Activated CD8-positive, alpha-beta memory T cell treated with anti-CD3 and anti-CD28 coated beads, Interleukin-2, amount 50 U/mL, for 1 hour (primary cell): ENCODE measurements around the gene LAMC2.

Experiments
- DNase-seq: peaks from one replicate; pipeline ENCODE4 v3.0.0-alpha.2; 2020; ENCODE audit errors: extremely low read depth

The LAMC2 gene

GRCh38 chr1:183168308-183168707 is 17.8 kb upstream of the LAMC2 start:
- DNase-seq, result no peak

- no peak for DNase-seq
These were observed 12.2 kb upstream of the LAMC2 start for GRCh38 chr1:183173828-183174227.

- no peak for DNase-seq
These were observed 10.4 kb upstream of the LAMC2 start for GRCh38 chr1:183175631-183176030.

GRCh38 chr1:183178545-183178944 is 7.5 kb upstream of the LAMC2 start:
- no peak for DNase-seq

- no peak for DNase-seq
These were observed 7.0 kb upstream of the LAMC2 start for GRCh38 chr1:183179033-183179432.

GRCh38 chr1:183180218-183180617 is 5.8 kb upstream of the LAMC2 start:
- DNase-seq, result no peak

GRCh38 chr1:183180634-183181056 is 5.4 kb upstream of the LAMC2 start:
- DNase-seq, result no peak

- no peak for DNase-seq
These were observed 777 bp downstream of the LAMC2 start for GRCh38 chr1:183186841-183187240.

- DNase-seq, result no peak
These were observed 2.2 kb downstream of the LAMC2 start for GRCh38 chr1:183188240-183188639.

GRCh38 chr1:183191833-183192232 is 5.8 kb downstream of the LAMC2 start:
- DNase-seq, result no peak

GRCh38 chr1:183193963-183194525 is 8.0 kb downstream of the LAMC2 start:
- DNase-seq, result no peak

GRCh38 chr1:183194527-183195141 is 8.6 kb downstream of the LAMC2 start:
- no peak for DNase-seq

- DNase-seq, result no peak
These were observed 9.1 kb downstream of the LAMC2 start for GRCh38 chr1:183195142-183195574.

GRCh38 chr1:183197762-183198161 is 11.7 kb downstream of the LAMC2 start:
- DNase-seq, result no peak

- DNase-seq, result no peak
These were observed 12.4 kb downstream of the LAMC2 start for GRCh38 chr1:183198463-183198862.

- DNase-seq, result no peak
These were observed 13.2 kb downstream of the LAMC2 start for GRCh38 chr1:183199304-183199703.

- no peak for DNase-seq
These were observed 14.4 kb downstream of the LAMC2 start for GRCh38 chr1:183200451-183200850.

GRCh38 chr1:183203094-183203493 is 17.0 kb downstream of the LAMC2 start:
- no peak for DNase-seq

- DNase-seq, result no peak
These were observed 19.2 kb downstream of the LAMC2 start for GRCh38 chr1:183205196-183205781.

GRCh38 chr1:183206538-183207122 is 20.6 kb downstream of the LAMC2 start:
- no peak for DNase-seq

GRCh38 chr1:183209533-183210158 is 23.6 kb downstream of the LAMC2 start:
- DNase-seq, result no peak

- DNase-seq, result no peak
These were observed 24.6 kb downstream of the LAMC2 start for GRCh38 chr1:183210681-183211080.

GRCh38 chr1:183212870-183213269 is 26.8 kb downstream of the LAMC2 start:
- DNase-seq, result no peak
